Esophagus squamous epithelium (tissue), 5 donors: ENCODE measurements around the gene COL27A1. TPM values are rescaled to one million over a fixed set of nuclear protein-coding genes. Genes with fewer than 3 reads are reported as not detected.

Source experiments
- DNase-seq: peaks from one replicate; lab custom pipeline; 2025; lab: John Stamatoyannopoulos, UW
- H3K27ac ChIP-seq, 4 donors: fragments of 200-600 bp; sonication (generic); one replicate each; pipeline ENCODE4 v1.5.1; 2016 to 2019; ENCODE audit warnings: mild to moderate bottlenecking in 1 of 4
- H3K27me3 ChIP-seq, 4 donors: fragments of 200-600 bp; sonication (generic); 1 replicate in 3 of 4; 2 replicates in 1 of 4; pipeline versions ENCODE4 v1.5.1 to v1.6.0; 2017 to 2021; ENCODE audit warnings: antibody characterized with exemption in 1 of 4
- H3K36me3 ChIP-seq, 3 donors: fragments of 200-600 bp; sonication (generic); one replicate each; pipeline ENCODE4 v1.5.1; 2016 to 2019
- H3K4me1 ChIP-seq, 3 donors: fragments of 200-600 bp; sonication (generic); one replicate each; pipeline ENCODE4 v1.5.1; 2017 to 2019
- H3K4me3 ChIP-seq, 4 donors: fragments of 200-600 bp; sonication (generic); 1 replicate in 3 of 4; 2 replicates in 1 of 4; pipeline ENCODE4 v1.5.1; 2016 to 2019; ENCODE audit warnings: mild to moderate bottlenecking in 2 of 4, moderate library complexity in 1 of 4
- H3K9me3 ChIP-seq, 3 donors: fragments of 200-600 bp; sonication (generic); one replicate each; pipeline ENCODE4 v1.5.1; 2016 to 2019
- CTCF ChIP-seq, 6 experiments: fragments of 450-650 bp in 4 of 6; fragments of 200-600 bp in 2 of 6; sonication (generic) in 2 of 6; IDR thresholded peaks; one replicate each; pipeline ENCODE4 v1.5.1; 2016 to 2019; ENCODE audit warnings: antibody characterized with exemption in 6 of 6, mild to moderate bottlenecking in 4 of 6, moderate library complexity in 4 of 6
- POLR2A ChIP-seq, 4 donors: fragments of 450-650 bp; IDR thresholded peaks; one replicate each; pipeline ENCODE4 v1.6.1; 2017; ENCODE audit warnings: antibody characterized with exemption in 4 of 4, mild to moderate bottlenecking in 4 of 4, moderate library complexity in 3 of 4
- WGBS, 2 donors: methylation state at CpG; one replicate each; pipeline ENCODE4 v1.1.5; 2018; 5-methylcytosine and 5-hydroxymethylcytosine counted together
- intact Hi-C: fragments of 100-400 bp; cut with DNase I; formaldehyde crosslinking; loops from one replicate; pipeline ENCODE4 v1.15.0; 2022
- total RNA-seq, 4 donors: library from RNA; depleted of rRNA; stranded (reverse); fragments of >200 nt; gene quantifications; one replicate each; pipeline ENCODE4 v1.1.0, GENCODE V29; 2016
- donor health status: DM: yes; HTN: yes; CAD: no.

The COL27A1 gene
- total RNA-seq, 4 donors from 2014 or later, result 7.5 to 34.0 (median 12.0) TPM

- H3K4me3 ChIP-seq, result no peak overlapping the region
- TF ChIP-seq POLR2A (IDR thresholded peaks at IDR 0.05) (no peak), CTCF (IDR thresholded peaks at IDR 0.05) (no peak)
- H3K36me3 ChIP-seq, result no peaks in the 10 kb centered on the region
- intact Hi-C loops, result loop anchor here (5.0 kb wide), 1 partner anchor 129 kb away; the partner anchor contains the start of gene COL27A1
- no peaks in the 10 kb centered on the region for H3K9me3 ChIP-seq
- no peak overlapping the region for H3K27ac ChIP-seq
- H3K27me3 ChIP-seq, result no peaks in the 10 kb centered on the region
- no peak for DNase-seq
- 83 to 87% methylated on average over 7 to 9 of the region's 10 CpGs for WGBS, 2 donors
- H3K4me1 ChIP-seq, result peaks cover 0 to 33% (median 4%) of the 10 kb centered on the region in 3 donors
Observed at GRCh38 chr9:114286146-114286679, 130.9 kb downstream of the COL27A1 start.

GRCh38 chr9:114287001-114287762 lies 131.8 kb downstream of the COL27A1 start:
- Histone ChIP-seq H3K4me3 (no peak overlapping the region), H3K27me3 (no peaks in the 10 kb centered on the region), H3K4me1 (peaks cover 0 to 33% (median 4%) of the 10 kb centered on the region in 3 donors), H3K36me3 (peaks cover 0 to 6% (median 0%) of the 10 kb centered on the region in 3 donors), H3K9me3 (no peaks in the 10 kb centered on the region), H3K27ac (no peak overlapping the region)
- no peak for TF ChIP-seq POLR2A (IDR thresholded peaks at IDR 0.05)
- no peak for TF ChIP-seq CTCF (IDR thresholded peaks at IDR 0.05)
- intact Hi-C loops, result loop anchor here (5.0 kb wide), 1 partner anchor 130 kb away; the partner anchor contains the start of gene COL27A1
- 79 to 94% methylated on average over 10 to 12 of the region's 16 CpGs for WGBS, 2 donors
- DNase-seq, result no peak

GRCh38 chr9:114287763-114288192 lies 132.4 kb downstream of the COL27A1 start:
- Histone ChIP-seq H3K4me1 (peaks cover 0 to 33% (median 4%) of the 10 kb centered on the region in 3 donors), H3K4me3 (no peak overlapping the region), H3K27ac (no peak overlapping the region), H3K9me3 (no peaks in the 10 kb centered on the region), H3K27me3 (no peaks in the 10 kb centered on the region), H3K36me3 (peaks cover 0 to 12% (median 0%) of the 10 kb centered on the region in 3 donors)
- intact Hi-C loops, result loop anchor here (5.0 kb wide), 1 partner anchor 130 kb away; the partner anchor contains the start of gene COL27A1
- 40 to 49% methylated on average over 1 to 5 of the region's 15 CpGs for WGBS, 2 donors
- DNase-seq, result no peak
- TF ChIP-seq CTCF (IDR thresholded peaks at IDR 0.05), result no peak
- TF ChIP-seq POLR2A (IDR thresholded peaks at IDR 0.05), result no peak

GRCh38 chr9:114288193-114289091 lies 133.1 kb downstream of the COL27A1 start:
- H3K36me3 ChIP-seq, result peaks cover 0 to 14% (median 0%) of the 10 kb centered on the region in 3 donors
- peaks cover 0 to 33% (median 4%) of the 10 kb centered on the region in 3 donors for H3K4me1 ChIP-seq
- H3K9me3 ChIP-seq, result no peaks in the 10 kb centered on the region
- intact Hi-C loops, result loop anchor here (5.0 kb wide), 1 partner anchor 131 kb away; the partner anchor contains the start of gene COL27A1
- H3K27ac ChIP-seq, result no peak overlapping the region
- H3K27me3 ChIP-seq, result no peaks in the 10 kb centered on the region
- TF ChIP-seq POLR2A (IDR thresholded peaks at IDR 0.05) (no peak), CTCF (IDR thresholded peaks at IDR 0.05) (no peak)
- H3K4me3 ChIP-seq, result no peak overlapping the region
- WGBS, 2 donors, result 14 to 31% methylated on average over 2 to 9 of the region's 23 CpGs
- no peak for DNase-seq
